HFF-Myc (cell line): ENCODE measurements around the gene ATOH7.
"Not testable (repeated sequence)": the region's sequence is repeated elsewhere in the genome, so short reads cannot be mapped to it uniquely, and the experiment has no call there.

Experiments used
- DNase-seq: peaks from one replicate; pipeline ENCODE4 v3.0.0-alpha.2; 2011; ENCODE audit warnings: low read depth; ENCODE audit errors: extremely low read depth
- H3K4me3 ChIP-seq: replicated peaks from 2 replicates; pipeline ENCODE4 v1.5.1; 2011; ENCODE audit warnings: low read depth, mild to moderate bottlenecking, control low read depth, low read length
- CTCF ChIP-seq: IDR thresholded peaks from 2 replicates; pipeline ENCODE4 v1.5.1; 2012; ENCODE audit warnings: mild to moderate bottlenecking, low read depth, low read length, control low read depth; ENCODE audit errors: missing control alignments

ATOH7 gene

GRCh38 chr10:68208424-68209042, 23.4 kb downstream of the ATOH7 start:
- peak; percentile 67 for DNase-seq
- peak; percentile 73 for TF ChIP-seq CTCF
- no peak overlapping the region for H3K4me3 ChIP-seq

- TF ChIP-seq CTCF = no peak
- no peak for DNase-seq
- no peak overlapping the region for H3K4me3 ChIP-seq
Observed at GRCh38 chr10:68202960-68203353, 29.0 kb downstream of the ATOH7 start.

GRCh38 chr10:68196701-68197100, 35.2 kb downstream of the ATOH7 start:
- DNase-seq = no peak
- no peak overlapping the region for H3K4me3 ChIP-seq
- no peak for TF ChIP-seq CTCF

GRCh38 chr10:68195776-68196175, 36.1 kb downstream of the ATOH7 start:
- not testable (repeated sequence) for DNase-seq, H3K4me3 ChIP-seq

- TF ChIP-seq CTCF = no peak
- DNase-seq = no peak
- H3K4me3 ChIP-seq = no peak overlapping the region
Observed at GRCh38 chr10:68194290-68194689, 37.6 kb downstream of the ATOH7 start.

- H3K4me3 ChIP-seq = no peak overlapping the region
- no peak for DNase-seq
- no peak for TF ChIP-seq CTCF
Observed at GRCh38 chr10:68192113-68192512, 39.8 kb downstream of the ATOH7 start.

GRCh38 chr10:68188835-68189234, 43.1 kb downstream of the ATOH7 start:
- no peak for DNase-seq
- no peak for TF ChIP-seq CTCF
- H3K4me3 ChIP-seq = no peak overlapping the region
